C4-2B (cell line): Measurements from ENCODE around the gene KIF21A.

ENCODE experiments used
- ZFX ChIP-seq: fragments of 450-650 bp; IDR thresholded peaks from 2 replicates; pipeline ENCODE4 v1.6.1; 2017
- TF ChIP-seq, protein P1 (sequence below): fragments of 450-650 bp; conservative IDR thresholded peaks from 2 replicates; pipeline ENCODE4 v1.5.1; 2017; ENCODE audit warnings: mild to moderate bottlenecking

DNA sequence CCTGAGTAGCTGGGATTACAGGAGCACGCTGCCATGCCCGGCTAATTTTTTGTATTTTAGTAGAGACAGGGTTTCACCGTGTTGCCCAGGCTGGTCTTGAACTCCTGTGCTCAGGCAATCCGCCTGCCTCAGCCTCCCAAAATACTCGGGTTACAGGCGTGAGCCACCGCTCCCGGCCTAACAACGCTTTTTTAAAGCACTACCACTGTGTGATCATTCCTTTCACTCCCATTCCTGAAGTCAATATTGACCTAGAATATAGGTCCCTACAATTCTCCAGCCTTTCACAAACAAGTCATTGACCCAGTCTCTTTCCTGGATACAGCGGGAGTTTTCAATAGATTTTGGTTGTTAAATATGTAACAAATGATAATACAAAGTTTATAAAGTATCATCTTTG is 62.8 kb downstream of the KIF21A start:
- TF ChIP-seq, protein P1, sequence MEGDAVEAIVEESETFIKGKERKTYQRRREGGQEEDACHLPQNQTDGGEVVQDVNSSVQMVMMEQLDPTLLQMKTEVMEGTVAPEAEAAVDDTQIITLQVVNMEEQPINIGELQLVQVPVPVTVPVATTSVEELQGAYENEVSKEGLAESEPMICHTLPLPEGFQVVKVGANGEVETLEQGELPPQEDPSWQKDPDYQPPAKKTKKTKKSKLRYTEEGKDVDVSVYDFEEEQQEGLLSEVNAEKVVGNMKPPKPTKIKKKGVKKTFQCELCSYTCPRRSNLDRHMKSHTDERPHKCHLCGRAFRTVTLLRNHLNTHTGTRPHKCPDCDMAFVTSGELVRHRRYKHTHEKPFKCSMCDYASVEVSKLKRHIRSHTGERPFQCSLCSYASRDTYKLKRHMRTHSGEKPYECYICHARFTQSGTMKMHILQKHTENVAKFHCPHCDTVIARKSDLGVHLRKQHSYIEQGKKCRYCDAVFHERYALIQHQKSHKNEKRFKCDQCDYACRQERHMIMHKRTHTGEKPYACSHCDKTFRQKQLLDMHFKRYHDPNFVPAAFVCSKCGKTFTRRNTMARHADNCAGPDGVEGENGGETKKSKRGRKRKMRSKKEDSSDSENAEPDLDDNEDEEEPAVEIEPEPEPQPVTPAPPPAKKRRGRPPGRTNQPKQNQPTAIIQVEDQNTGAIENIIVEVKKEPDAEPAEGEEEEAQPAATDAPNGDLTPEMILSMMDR: no peak
- TF ChIP-seq ZFX: no peak
